Right ventricle myocardium inferior (tissue), 1 donor: ENCODE data around the gene KRT82. TPM values are rescaled to one million over a fixed set of nuclear protein-coding genes. Genes with fewer than 3 reads are reported as not detected.
"Not testable (repeated sequence)": the region's sequence is repeated elsewhere in the genome, so short reads cannot be mapped to it uniquely, and the experiment has no call there.

ENCODE experiments used
- ATAC-seq: fragments of 200-7000 bp; cut with Tn5 transposase; one replicate; pipeline ENCODE4 v1.9.1; 2020; ENCODE audit warnings: mild to moderate bottlenecking, moderate library complexity
- DNase-seq: peaks from one replicate; pipeline ENCODE4 v3.0.0; 2021; ENCODE audit errors: missing footprints
- intact Hi-C: fragments of 100-400 bp; cut with DNase I; formaldehyde crosslinking; loops from one replicate; pipeline ENCODE4 v1.11.0; 2022
- long read RNA-seq: library from polyadenylated mRNA; unstranded; transcript quantifications from one replicate; pipeline ENCODE4 v2.0.0, GENCODE V29; 2021
- total RNA-seq: library from RNA; stranded (reverse); fragmentation: NEBNext Ultra II Directional; extraction: Animal tissue kit (Norgen Biotek cat#: 25700); gene quantifications from one replicate; pipeline ENCODE4 v1.2.1, GENCODE V29; 2021
- donor health status: DM: no; HTN: yes; CAD: no; lungs with severe emphysema.

KRT82 gene
- total RNA-seq, result not detected
- long read RNA-seq, result 0 reads

- intact Hi-C loops, result no loop called here
- ATAC-seq, result no peak
- no peak for DNase-seq
Observed at GRCh38 chr12:52405922-52406385, at the start of gene KRT82. Gene KRT82 (minus strand): TSS chr12:52406335. CDS start chr12:52406277, 58 bp downstream.

- intact Hi-C loops, result no loop called here
- DNase-seq (no peak), ATAC-seq (no peak)
Observed at GRCh38 chr12:52455821-52456220, 49.7 kb upstream of the KRT82 start.

- intact Hi-C loops, result no loop called here
- no peak for DNase-seq
- ATAC-seq, result no peak
Observed at GRCh38 chr12:52454411-52455201, 48.5 kb upstream of the KRT82 start.

DNA sequence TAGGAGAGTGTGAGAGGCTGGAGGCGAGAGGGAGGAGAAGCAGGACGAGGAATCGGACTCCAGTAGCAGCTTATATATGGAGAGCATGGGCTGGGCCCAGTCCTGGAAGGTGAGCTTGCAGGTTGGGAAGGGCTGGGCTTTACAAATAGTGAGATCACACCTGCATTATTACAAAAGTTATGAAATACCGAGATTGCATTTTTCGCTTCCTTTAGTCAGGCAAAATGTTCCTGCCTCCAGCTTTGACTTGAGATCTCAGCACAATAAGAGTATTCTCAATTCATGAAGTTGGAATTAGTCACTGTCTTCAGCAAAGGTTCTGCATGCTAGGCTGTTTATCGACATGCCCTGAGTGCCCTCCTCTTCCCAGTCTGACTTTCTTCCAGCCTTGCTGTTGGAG is 46.0 kb upstream of the KRT82 start, which contains the start of gene KRT6B:
KRT6B (minus strand) TSS at position 46 of the 400 bp plus-strand sequence. CDS start 68 bp downstream, outside the sequence.
- ATAC-seq (no peak), DNase-seq (no peak)
- intact Hi-C loops, result no loop called here

- no peak for ATAC-seq
- intact Hi-C loops, result no loop called here
- DNase-seq, result no peak
Observed at GRCh38 chr12:52448228-52448627, 42.1 kb upstream of the KRT82 start.

- DNase-seq, intact Hi-C loops, ATAC-seq: not testable (repeated sequence)
Observed at GRCh38 chr12:52447196-52447595, 41.1 kb upstream of the KRT82 start.

DNA sequence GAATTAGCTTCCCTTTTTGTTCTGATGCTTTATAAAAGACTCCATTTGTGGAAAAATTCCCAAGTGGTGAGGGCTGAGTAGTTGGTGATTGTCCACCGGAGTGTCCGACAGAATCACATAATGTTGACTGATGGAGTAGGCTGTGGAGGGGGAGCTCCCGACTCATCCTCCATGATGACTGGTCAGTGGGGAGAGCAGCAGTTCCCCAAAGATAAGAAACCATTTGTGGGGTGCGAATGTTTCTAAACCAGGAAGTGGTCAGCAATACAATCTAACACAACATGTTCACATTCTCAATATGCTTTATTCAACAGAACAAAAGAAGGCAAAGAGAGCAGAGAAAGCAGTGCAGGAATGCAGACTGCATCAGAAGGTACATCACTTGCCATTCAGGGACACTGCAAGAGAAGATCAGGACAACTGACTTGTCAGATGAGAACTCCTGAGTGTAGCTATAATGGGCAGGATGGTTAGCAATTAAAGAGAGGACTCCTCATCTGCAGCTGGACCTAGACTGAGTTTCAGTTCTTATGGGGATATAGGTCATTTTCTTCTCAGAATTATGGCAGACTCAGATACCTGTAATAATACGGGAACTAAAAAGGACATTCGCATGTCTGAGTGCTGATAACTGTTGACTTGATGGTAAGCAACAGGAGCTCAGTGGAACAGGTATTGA is 40.4 kb upstream of the KRT82 start:
- ATAC-seq, result no peak
- intact Hi-C loops, result no loop called here

DNA sequence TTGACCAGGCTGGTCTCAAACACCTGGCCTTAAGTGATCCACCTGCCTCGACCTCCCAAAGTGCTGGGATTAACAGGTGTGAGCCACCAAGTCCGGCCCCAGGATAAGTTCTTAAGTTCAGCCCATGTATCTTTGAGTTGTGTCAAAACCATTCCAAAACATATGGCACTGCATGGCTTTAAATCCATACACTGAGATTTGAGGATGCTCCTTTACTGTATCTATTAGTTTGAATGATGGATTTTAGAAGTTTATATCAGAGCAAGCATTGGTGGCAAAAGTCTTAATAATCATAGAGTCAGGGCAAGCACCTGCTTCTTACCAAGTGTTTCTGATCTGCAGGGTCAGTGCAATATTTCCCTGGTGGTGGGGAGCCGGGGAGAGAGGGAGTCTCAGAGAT is 39.7 kb upstream of the KRT82 start:
- no peak for DNase-seq
- intact Hi-C loops, result no loop called here
- ATAC-seq, result no peak

More for the DNA sequence above, 40.4 kb upstream of the KRT82 start:
- DNase-seq, result no peak

DNA sequence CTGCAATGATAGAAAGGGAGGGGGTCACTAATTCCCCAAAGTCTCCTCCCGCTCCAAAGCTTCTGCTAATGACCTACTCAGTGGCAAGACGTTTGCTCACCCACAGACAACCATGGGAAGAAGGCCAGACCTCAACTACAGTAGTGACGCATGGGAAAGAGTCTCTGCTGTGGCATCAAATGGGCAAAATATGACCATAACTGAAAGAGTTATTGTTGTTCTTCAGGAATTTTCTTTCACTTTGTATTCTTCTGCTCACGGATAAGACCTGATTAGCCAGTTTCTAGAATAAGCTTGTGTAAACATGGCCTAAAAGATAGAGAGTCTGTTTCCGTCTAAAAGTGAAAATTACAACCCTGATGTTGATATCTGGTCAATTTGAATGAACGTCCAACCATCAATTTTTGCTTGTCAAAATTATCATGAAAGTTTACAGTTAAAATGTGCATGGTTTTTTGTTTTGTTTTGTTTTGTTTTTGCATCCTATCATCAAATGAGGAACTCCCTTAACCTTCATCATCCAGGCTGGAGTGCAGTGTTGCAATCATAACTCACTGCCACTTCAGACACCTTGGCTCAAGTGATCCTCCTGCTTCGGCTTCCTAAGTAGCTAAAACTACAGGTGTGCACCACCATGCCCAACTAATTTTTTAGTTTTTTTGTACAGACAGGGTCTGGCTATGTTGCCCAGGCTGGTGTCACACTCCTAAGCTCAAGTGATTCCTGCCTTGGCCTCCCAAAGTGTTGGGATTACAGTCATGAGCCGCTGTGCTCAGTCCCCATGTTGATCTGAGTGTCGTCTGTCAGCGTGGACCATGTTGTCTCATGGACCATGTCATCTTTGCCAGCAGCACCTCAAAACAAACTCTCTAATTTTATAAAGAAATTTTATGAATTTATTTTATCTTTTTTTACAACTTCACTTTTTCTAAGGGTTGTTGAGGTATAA is 38.8 kb upstream of the KRT82 start:
- ATAC-seq (no peak), DNase-seq (no peak)
- intact Hi-C loops, result no loop called here

DNA sequence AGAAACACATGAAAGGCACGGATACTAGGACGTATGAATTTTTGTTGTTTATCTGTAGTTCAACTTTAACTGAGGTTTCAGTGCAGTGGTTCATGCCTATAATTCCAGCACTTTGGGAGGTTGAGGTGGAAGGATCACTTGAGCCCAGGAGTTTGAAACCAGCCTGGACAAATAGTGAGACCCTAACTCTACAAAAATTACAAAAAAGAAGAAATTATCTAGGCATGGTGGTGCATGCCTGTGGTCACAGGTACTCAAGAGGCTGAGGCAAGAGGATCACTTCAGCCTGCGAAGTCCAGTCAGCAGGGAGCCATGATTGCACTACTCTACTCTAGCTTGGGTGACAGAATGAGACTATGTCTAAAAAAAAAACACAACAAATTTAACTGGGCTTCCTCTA is 37.8 kb upstream of the KRT82 start:
- ATAC-seq (no peak), DNase-seq (no peak)
- intact Hi-C loops, result no loop called here

DNA sequence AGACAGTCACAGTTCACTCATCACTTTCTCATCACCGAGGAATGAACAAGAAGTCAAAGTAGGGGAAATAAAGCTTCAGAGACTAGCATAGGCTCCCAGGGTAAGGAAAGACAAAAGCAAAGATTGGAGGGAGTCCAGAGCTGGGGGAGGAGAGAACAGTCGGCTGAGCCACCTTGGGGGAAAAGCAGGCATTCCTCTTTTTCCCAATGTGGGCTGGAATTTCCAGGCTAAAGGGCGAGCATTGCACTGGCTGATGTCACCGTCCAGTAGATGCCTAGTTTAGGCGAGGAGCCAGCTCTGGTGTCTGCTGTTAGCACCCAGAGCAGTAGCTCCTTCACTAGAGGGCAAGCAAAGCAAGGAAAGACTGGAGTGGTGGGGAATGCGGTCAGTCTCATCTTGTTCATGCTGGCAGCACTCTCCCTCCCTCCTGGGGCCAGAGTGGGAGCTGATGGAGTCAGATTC is 36.5 kb upstream of the KRT82 start:
- DNase-seq, result no peak
- intact Hi-C loops, result no loop called here
- no peak for ATAC-seq

GRCh38 chr12:52441320-52441911 is 35.3 kb upstream of the KRT82 start:
- intact Hi-C loops, result no loop called here
- DNase-seq (no peak), ATAC-seq (no peak)

DNA sequence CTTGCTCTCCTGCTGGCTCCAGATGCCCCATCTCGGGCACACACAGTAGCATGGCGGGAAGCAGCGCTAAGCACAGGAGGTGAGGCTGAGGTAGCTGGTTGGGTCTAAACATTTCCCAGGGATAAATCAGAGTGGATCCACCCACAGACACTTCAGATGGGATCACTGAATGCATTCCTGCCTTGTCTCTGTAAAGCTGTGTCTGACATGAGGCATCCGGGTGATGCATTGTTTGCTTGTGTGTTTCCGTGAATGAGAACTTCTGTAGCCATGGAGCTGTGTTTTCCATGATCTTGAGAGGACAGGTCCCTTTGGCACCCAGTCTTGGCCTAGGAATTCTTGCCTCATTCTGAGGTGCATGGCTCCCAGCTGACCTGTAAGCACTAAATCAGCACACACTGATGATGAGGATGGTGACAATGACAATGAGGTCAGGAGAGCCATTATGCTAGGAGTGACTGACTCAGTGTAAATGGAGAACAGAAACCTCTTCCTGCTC is 34.7 kb upstream of the KRT82 start:
- intact Hi-C loops, result no loop called here
- ATAC-seq, result peak; percentile 15

DNA sequence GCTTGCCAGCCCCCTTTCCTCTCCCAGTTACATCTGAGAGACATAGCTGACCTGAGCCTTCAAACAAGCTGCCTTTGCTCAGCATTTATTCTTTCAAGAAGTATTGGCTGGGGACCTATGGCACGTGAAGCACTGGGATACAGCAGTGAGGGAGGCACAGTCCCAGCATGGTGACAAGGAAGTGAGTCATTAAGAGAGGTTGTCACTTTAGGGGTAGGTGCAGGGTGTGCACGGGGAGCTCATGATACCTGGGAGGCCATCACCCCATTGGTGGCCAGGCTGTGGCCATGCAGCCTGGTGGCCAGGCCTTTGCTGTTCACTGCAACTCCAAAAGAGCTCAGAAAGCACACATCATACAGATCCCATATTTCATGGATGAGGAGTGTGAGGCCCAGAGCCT is 33.7 kb upstream of the KRT82 start:
- intact Hi-C loops, result no loop called here

More for the DNA sequence above, 34.7 kb upstream of the KRT82 start:
- no peak for DNase-seq

GRCh38 chr12:52439420-52439819 is 33.3 kb upstream of the KRT82 start:
- no peak for DNase-seq
- intact Hi-C loops, result no loop called here
- no peak for ATAC-seq

More for the DNA sequence above, 33.7 kb upstream of the KRT82 start:
- no peak for ATAC-seq
- DNase-seq, result no peak

GRCh38 chr12:52438305-52439301 is 32.5 kb upstream of the KRT82 start:
- no peak for ATAC-seq
- intact Hi-C loops, result no loop called here
- no peak for DNase-seq

GRCh38 chr12:52437508-52437907 is 31.4 kb upstream of the KRT82 start:
- intact Hi-C loops, result no loop called here
- ATAC-seq (no peak), DNase-seq (no peak)
